ENCODE data around the gene NOS2.
"Not testable (repeated sequence)": the region's sequence is repeated elsewhere in the genome, so short reads cannot be mapped to it uniquely, and the experiment has no call there.

Gene NOS2

DNA sequence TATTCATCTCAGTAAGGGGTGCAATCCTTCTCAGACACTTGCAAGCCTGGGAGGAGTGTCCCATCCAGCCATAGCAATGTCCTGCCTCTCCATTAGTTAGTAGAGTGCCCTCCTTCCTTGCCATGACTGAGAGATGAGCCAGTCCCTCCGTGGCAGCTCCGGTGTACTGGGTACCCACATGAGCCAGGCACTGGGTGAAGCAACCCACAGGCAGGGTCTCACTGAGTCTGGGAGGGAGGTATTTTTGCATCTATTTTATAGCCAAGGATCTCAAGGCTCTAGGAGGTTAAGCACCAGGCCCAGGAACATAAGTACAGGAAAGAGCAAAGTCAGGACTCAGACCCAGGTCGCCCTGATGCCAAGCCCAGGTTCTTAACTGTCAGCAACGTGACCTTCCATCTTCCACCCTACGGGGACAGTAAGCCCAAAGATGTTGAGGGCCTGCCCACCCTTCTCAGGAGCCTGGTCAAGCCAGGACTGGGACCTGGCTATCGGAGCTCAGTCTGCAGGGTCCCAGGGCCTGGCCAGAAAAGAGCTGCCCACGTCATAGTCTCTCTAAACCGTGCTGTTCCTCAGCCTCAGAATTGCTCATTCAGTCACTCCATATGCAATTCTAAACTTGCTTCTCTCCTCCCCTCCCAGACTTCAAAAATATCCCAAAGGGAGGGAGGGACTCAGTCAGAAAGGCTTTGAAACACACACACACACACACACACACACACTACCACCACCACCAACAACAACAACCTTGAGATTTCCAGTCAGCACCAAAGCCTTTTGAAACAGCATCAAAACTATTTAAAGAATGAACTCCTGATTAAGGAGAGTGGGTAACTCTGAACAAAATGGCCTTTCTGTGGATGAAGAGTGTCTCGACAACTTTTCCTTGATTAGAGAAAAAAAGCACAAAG, 16.6 kb downstream of the NOS2 start:
- no peak for DNase-seq

DNA sequence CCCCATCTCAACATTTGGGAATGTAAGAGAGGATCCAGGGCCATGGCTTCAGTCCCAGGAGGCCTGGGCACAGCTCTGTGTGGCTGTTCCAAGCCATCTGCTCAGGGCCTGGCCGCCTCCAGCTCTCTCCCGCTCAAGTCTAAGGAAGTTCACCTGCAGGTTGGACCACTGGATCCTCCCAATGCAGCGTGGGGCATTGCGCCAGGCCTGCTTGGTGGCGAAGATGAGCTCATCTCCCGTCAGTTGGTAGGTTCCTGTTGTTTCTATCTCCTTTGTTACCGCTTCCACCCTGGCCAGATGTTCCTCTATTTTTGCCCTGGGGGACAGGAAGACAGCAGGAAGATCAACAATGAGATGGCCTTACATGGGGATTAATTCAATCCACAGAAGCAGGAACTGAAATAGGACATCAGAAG, 17.5 kb downstream of the NOS2 start:
- peak; percentile 3 for DNase-seq

DNA sequence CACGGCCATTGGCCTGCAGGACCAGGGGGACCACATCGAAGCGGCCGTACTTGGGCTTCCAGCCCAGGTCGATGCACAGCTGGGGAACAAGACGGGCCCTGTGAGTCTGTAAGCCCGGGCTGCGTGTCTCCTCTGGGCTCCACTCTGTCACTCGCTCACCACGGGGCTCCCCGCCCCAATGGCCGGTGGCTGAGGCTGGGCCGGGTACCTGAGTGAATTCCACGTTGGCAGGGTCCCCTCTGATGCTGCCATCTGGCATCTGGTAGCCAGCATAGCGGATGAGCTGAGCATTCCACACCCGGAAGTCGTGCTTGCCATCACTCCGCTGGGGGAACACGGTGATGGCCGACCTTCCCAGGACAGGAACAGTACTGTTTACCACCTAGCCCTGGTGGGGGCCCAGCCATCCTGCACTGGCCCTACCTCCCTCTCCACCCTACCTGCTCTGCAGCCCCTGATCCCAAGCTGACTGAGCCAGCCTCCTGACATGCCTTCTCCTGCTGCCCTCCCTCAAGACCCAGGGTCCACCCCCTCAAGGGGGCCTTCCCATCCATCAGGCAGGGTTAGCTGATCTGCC, 19.4 kb downstream of the NOS2 start:
- no peak for DNase-seq

DNA sequence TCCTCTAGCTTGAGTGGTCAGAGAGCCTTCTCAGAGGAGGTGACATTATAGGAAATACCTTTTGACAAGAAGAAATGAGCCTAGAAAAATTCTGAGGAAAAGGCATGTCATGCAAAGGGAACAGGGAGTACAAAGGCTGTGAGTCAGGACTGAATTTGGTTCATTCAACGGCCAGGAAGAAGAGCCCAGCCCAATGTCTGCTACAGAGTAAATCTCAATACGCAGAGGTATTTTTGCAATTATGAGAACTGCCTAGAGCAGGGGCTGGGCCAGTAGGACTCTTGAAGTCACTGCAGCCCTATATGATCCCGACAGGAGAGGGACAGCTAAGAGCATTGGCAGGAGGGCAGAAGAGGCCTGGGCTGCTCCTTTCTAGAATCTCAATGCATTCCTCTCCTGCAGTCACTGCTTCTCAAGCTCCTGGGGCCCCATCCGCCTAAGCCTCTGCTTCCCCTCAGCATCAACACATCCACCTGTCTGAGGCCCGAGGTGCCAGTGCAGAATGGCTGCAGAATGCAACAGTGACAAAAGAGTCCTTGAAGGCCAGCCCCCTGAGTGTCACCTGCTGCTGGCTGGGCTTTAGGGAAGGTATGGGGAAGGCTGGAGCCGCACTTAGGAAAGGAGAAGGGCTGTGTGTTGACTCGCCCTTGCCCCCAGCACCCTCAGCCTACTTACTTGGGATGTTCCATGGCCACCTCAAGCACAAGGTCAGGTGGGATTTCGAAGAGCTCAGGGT, 20.1 kb downstream of the NOS2 start:
- DNase-seq, result no peak

DNA sequence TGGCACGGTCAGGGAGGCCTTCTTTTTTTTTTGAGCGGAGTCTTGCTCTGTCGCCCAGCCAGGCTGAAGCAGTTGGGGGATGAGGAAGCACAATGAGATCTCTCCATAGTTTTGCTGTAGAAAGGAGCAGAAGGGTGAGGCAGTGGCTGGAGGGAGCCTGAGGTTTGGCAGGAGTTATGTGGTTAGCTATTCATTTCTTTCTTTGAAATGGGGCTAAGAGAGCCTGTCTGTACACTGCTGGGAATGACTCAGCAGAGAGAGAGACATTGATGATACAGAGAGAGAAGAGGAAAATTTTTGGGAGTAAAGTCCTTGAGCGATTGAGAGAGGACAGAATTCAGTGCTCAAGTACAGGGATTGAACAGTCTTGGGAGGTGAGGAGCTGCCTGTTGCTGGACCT, 22.1 kb downstream of the NOS2 start:
- no peak for DNase-seq

DNA sequence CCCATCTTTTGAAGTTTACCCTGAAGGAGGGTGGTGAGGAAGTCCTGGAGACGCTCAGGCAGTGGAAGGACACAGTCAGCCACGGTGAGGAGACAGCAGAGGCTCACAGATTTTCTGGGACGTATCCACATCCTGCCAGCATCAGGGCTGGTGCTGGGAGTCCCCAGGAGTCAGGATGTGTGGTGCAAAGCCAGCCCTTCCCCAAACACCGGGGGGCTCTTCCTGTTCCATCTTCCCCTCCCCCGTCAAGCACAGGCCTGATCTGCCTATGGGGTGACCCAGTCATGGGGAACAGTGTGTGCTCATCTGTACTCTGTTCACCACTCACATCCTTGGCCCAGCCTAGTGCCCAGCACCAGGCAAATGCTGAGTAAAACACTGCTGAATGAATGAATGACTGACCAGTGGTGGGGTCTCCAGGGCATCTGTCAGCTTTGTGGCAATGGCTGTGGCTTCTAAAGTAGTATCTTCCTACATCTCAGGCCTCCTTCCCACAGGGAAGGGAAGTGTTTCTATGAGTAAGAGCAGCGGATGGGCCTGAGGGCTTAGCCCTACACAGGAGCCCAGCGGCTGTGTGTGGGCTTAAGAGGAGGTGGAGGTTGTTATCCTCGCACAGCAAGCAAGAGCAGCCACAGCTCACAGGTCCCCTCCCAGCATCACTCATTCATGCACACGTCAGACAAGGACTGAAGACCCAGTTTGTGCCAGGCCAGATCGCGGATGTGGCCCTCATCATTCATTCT, 23.3 kb downstream of the NOS2 start:
- no peak for DNase-seq

DNA sequence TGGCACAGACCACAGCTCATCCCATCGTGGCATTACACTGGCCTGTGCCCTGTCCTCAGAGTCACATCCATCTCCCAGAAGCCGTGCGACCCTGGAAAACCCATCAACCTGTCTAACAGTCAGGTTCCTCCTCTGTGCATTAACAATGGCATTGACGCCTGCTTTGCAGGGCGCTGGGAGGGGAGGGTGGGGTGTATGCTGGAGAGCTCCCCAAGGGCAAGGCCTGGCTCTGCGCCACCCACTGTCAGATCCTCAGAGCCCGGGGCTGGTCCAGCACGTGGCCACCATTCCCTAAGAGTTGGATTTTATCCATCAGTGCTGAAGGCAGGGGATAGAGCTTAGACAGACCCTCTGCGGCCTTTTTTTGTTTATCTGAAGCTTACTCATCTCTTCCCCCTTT, 28.7 kb downstream of the NOS2 start:
- no peak for DNase-seq

DNA sequence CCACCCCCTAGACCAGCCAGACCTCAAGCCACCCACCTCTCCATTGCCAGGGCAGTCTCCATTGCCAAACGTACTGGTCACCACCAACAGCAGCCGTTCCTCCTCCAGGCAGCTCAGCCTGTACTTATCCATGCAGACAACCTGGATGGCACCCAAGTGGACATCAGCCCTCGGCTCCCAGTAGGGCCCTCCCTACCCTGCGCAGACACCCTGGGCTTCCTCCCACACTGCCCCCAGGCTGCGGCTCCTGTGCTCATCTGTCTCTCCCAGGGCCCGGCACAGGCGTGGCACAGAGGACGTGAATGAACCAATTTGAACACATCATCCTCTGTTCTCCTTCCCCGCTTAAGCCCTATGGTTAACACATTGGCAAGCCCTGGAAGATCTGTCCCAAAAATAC, 29.5 kb downstream of the NOS2 start:
- DNase-seq, result no peak

DNA sequence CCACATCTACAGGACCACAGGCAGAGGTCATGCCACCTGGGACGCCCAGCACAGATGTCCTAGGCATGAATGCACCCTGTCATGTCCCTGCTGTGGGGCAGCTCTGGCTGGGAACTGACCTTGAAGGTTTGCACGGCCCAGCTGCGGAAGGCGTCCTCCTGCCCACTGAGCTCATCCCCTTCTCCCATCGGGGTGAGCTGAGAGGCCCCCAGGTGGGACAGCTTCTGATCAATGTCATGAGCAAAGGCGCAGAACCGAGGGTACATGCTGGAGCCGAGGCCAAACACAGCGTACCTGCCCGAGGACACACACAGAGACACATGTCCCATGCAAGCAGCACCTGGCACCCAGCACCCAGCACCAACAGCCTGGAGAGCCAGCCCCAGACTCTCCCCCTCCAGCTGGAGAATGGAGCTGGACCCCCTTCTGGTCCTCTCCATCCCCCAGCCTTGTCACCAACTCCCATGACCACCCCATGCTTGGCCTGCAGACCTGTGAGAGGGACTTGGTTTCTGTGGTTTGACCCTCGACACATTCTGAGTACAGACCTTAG, 31.4 kb downstream of the NOS2 start:
- no peak for DNase-seq

DNA sequence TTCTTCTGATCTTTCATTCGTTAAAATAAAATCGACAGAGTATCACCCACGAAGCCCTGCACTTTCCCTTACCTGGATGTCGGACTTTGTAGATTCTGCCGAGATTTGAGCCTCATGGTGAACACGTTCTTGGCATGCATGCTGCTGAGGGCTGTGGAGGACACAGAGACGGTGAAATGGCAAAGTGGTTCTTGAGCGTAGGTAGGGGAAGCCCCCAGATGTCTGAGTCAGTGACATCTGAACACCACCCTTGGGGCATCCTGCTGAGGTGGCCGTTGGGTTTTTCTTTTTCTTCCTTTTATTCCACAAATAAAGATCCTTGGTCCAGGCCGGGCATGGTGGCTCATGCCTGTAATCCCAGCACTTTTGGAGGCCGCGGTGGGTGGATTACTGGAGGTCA, 33.9 kb downstream of the NOS2 start:
- no peak for DNase-seq

DNA sequence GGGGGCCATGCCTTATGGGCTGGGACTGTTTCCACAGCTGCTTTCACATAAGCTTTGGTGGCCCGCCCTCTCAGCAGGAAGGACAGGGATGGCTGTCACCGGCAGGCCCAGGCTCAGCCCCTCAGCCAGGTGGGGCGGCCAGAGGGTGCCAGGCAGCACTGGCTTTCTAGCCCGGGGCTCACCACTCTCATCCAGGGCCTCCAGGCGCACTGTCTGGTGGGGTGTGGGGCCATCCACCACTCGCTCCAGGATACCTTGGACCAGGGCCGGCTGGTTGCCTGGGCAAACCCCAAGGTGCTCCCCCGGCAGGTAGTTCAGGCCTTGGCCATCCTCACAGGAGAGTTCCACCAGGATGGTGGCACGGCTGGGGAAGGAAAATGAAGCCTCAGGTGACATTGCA, 35.0 kb downstream of the NOS2 start:
- DNase-seq, result no peak

DNA sequence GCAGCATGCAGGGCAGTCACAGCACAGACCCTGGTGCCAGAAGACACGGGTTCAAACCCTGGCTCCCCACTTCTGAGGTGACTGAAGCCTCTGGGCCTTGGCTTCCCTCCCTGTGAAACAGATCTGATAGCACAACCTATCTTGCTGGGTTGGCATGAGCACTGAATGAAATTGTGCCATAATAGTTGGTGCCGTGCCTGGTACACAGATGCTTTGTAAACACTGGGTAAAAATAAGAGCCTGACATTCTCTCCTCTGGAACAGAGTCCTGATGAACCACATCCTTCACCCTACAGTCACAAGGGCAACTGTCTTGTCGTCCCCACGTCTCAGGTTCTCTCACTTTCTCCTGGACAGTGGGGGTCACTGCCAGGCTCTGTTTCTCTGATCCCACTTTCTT, 35.7 kb downstream of the NOS2 start:
- DNase-seq, result no peak

DNA sequence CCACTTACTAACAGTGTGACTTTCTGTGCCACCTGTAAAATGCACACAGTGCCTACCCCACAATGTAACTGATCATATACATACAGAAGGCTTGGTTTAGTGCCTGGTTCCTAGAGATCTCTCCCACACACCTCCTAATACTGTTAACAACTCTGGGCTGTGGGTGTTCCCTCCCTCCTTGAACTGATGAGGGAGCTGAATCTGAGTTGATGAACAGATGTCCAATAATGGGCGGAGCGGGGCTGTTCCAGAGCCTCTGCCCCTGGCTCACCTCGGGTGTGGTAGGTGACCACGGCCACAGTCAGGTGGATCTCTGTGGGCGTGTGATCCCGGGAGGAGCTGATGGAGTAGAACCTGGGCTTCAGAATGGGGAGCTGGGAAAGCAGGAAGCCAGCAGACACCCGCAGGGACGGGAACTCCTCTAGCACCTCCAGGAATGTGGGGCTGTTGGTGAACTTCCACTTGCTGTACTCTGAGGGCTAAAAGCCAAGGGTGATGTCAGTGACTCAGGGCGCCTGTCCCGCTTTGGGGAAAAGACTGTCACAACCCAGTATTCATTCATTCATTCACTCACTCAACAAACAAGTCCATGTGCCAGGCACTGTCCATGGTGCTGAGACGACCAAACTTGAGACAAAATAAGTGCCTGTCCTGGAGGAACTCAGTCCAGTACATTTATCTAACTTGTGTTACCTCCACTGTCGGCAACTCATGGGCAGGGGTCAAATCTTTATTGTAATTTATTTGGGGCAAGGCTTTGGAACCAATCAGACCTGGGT, 37.6 kb downstream of the NOS2 start:
- DNase-seq, result no peak

DNA sequence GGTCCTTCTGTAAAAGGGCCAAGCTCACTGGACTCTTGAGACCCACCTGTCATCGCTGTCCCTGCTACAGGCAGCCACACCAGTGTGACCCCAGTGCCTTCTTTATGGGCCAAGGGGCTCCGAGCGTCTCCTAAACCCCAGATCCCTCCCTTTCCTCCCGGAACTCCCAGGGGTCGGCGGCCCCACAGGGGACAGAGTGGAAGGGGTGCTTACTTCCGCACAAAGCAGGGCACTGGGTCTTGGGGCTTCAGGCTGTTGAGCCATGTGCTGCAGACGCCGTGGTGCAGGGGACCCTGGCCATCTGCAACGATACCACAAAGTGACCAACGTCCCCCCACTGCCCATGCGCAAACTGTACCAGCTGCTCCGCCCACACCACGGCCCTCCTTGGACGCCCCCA, 39.4 kb downstream of the NOS2 start:
- DNase-seq, result not testable (repeated sequence)

DNA sequence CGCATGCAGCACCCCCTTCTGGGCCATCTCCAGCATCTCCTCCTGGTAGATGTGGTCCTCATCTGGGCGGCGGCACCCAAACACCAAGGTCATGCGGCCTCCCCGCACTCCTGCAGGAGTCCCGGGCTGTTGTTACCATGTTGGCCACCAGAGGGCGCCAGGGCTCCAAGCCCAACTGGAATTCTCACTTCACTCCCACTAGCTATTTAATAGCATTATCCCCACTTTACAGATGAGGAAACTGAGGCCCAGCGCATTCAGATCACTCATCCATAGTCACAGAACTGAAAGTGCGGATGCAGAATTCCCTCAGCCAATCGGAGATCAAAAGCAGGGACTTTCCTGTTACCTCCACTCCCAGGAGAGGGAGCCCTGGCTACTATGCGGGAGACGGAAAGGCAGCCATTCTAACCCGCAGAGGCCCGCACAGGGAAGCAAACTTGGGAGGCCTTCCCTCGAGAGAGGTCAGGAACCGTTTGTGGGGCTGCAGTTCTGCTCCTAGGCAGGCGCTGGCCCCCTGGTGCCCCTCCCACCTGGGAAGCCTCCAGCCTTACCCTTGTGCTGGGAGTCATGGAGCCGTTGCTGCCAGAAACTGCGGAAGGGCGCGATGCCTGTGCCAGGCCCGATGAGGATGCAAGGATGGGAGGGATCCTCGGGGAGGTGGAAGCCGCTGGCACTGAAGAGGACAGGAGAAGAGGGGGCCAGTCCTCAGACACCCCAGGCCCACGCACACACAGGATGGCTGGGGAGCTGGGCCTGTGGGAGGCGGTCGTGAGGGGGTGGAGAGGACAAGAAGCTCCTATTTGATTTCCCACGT, 40.1 kb downstream of the NOS2 start:
- DNase-seq, result peak; percentile 10

DNA sequence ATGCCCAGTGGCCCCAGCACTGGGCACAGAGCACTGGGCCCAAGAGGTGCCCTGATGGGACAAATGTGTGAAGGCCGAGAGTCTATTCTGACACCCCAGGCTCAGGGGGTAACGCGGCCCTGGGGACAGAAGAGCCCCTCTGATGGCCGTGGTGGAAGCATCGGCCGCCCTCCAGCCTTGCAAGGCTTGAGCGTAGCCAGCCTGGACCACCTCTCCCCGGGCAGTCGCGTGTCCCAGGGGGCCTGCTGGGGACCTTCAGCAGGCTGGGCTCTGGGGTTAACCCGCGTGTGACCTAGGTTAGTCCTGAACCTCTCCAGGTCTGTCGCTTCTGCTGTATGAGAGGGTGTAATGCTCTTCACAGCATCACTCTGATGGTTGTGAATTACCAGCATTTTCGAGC, 40.8 kb downstream of the NOS2 start:
- no peak for DNase-seq

DNA sequence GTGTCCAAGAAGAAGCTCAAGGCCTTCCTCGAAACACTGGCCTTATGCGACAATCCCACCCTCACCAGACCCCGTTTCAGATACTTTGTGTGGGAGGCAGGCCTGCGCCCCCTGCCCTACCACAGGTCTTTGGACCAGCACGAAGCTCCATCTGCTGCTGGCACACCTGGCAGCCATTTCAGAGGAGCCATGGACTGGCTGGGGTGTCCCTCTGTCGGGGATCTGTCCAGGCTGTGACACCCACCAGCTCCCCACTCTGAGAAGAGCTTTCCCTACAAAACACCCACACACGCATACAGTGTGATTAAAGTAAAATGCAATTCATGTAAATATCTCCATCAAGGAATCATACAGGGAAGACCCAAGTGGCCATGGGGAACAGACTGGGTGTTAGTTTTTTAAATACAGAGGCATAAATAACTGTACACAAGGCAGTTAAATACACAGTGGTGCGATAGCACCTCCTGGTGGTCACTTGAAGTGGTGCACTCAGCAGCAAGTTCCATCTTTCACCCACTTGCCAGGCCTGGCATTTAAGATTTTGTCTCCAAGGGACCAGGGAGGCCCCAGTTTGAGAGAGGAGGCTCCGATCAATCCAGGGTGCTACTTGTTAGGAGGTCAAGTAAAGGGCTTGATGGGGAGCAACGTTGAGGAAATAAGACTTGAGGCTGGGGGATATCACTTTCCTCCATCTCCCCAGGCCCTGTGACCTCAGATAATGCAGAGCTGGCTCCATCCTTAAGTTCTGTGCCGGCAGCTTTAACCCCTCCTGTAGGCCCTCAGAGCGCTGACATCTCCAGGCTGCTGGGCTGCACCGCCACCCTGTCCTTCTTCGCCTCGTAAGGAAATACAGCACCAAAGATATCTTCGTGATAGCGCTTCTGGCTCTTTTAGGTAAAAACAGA, 43.6 kb downstream of the NOS2 start:
- DNase-seq, result no peak

DNA sequence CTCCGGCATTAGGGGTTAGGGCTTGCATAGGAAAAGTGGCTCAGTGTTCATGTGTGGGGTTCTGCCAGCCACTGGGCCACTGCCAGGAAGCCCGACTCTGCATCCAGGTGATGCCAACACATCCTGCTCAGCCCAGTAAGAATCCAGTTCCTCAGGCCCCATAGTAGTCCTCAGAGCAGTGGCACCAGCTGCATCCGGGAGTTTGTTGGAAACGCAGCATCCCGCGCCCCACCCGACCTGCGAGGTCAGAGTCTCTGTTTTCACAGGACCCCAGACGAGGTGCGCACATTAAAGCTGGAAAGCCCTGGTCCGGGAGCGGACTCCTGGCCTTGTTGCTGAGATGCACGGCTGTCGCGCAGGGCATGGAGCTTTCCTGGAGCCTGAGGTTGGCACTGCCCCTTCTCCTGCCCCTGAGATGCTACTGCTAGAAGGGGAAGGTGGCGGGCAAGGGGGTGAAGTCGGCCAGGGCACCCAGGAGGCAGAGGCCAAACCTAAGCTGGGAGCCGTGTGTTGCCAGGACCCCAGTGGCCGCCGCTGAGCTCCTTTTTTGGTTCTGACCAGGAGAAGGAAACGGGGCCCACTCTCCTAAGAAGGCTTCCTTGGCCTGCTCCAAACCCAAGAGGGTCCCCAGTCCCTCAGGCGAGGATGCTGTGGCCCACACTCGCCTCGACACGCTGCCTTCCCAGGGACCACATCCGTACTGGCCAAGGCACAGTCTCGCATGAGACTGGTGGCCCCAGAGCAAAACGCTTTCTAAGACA, 44.4 kb downstream of the NOS2 start:
- DNase-seq, result no peak

DNA sequence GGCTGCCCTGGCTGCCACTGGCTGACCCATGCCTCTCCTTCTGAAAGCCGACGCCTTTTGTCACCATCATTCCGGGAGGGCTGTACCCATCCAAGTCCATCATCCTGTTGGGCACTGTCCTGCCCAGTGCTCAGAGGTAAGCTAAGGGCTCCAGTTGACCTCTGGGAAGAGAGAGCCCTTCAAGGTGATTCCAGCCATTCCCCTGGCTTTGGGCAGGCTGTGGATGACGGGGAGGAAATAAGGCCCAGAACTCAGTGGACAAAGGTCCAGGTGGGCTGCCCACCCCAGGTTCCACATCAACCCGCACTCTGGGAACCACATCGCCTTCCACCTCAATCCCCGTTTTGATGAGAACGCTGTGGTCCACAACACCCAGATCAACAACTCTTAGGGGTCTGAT, 45.8 kb downstream of the NOS2 start:
- DNase-seq, result no peak
